HG03066 (cell line): ENCODE measurements around the gene MGAT4A.

Experiments
- ATAC-seq: cut with Tn5 transposase; IDR thresholded peaks from one replicate; pipeline ENCODE4 v1.9.1; 2021; ENCODE audit warnings: low read depth; ENCODE audit not compliant: unreplicated experiment

The MGAT4A gene

DNA sequence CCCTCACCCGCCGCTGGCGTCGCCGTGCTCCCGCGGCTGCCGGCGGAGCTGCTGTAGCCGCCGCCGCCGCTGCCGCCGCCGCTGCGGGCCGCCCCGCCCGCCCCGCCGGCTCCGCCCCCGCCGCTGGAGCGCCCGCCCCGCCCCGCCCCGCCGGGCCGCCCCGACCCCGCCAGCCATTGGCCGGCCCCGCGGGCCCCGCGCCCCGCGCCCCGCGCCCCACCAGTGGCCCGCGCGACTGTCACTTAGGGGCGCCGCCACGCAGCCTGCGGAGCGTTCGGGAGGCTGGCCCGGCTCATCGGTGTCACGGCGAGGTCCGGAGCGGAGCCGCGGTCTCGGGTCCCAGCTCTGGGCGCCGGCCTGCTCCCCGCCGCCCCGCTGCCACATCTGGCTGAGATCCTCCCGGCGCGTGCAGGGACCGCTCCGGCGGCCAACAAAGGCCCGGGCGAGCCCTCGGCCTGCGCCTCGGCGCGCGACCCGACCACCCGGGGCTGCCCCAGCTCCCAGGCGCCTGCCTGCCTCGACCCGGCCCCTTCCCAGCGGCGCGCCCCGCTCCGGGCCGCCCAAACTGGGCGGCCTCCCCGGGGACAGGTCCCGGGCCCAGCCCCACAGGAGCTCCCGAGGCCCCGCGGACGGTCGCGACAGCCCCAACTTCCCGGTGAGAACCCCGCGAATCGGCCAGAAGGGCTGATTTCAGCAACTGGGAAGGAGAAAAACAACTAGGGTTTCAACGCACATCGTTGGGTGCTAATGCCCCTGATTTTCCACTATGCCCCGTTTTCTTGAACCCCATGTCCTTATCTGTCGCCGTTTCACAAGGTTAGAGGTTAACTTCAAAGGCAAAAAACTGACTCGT, at the start of gene MGAT4A:
MGAT4A (minus strand) TSS at position 92 of the 853 bp plus-strand sequence. CDS start 4,800 bp downstream, outside the sequence.
- ATAC-seq = peak; percentile 71

DNA sequence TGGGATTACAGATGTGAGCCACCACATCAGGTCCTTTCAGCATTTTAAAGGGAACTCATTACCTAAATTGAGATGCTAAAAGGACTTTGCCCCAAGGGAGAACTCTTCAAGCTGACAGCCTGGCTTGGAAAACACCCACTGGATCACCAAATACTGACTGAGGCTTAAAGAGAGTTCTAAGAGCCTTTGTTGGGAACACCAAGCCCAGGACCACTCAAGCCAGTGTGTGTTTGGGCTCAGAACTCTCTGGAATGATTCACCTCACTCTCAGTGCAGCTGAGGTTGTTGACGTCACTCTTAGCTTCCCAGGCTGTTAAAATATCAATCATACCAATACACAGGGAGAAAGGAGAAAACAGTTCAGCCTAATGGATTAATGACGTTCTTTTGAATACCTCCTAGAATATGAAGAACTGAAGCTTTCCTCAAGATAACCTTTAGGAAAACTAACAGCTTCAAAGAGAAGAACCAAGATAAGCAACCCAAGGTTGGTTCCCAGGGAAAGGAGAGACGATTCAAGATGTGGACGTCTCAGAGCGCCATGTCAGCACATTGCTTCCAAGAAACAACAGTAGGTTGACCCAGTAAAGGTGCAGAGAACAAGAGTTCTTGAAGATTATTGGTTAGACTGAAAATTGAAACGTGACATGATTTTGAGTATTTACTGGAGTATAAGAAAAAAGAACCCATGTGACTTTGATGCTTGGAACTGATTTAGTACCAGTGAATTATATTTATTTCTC, 48.0 kb upstream of the MGAT4A start:
- ATAC-seq = no peak

DNA sequence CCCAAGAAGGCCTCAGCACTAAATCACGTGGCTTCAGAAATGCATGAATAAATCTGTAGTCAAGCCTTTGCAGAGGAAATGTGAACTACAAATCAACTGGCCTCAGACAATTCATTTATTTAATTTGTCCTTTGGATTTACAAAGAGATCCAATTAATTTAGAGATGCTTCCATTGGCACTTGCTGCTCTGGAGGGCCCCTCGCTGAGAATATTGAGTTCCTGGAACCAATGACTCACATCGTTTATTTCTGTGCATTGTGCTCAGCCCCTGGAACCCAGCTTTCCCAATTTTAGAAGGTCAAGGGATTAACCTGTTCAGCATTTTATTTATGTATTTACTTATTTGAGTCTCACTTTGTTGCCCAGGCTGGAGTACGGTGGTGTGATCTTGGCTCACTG, 47.2 kb upstream of the MGAT4A start:
- no peak for ATAC-seq

DNA sequence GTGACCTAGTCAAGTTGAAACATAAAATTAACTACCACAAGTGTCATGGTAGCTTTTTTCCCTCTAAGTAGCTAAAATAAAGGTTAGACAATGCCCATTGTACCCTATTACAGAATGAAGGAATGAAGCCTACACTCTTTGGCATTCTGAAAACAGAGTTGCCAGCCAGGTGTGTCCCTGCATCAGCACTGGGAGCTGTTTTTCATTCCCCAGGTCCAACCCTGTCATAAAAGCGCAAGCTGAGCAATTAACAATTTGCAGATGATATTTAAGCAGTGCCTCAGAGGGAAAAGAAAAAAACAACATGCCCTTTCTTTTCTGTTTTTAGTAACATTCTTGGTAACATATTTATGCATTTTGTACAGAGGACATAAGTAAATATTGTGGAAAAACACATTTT, 46.8 kb upstream of the MGAT4A start:
- no peak for ATAC-seq

DNA sequence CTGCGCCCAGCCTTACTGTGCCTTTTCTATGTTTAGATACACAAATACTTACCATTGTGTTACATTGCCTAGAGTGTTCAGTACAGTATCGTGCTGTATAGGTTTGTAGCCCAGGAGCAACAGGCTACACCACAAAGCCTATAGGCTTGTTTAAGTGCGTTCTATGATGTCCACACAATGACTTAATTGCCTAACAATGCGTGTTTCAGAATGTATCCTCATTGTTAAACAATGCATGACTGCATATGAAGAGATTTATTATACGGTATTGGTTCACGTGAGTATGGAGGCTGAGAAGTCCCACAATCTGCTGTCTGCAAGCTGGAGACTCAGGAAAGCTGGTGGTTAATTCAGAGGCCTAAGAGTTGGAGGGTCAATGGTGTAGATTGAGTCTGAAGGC, 46.1 kb upstream of the MGAT4A start:
- ATAC-seq = no peak

DNA sequence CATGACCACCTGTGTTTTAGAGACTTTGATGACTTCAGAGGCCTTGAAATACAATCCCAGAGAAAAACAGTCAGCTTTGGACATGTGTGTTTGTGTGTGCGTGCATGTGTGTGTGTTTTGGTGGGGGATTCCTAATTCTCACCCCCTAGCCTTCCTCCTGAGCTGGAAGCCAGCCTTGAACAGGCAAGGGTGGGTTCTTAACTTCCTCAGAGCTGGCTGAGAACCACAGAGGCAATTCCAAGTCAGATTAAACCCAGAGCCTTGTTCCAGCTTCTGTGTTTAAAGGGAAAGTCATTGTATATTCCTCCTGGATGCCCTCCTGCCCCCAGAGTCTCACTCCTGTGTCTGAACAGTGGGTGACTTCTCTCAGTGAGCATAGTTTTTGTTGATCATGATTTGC, 45.2 kb upstream of the MGAT4A start:
- no peak for ATAC-seq

DNA sequence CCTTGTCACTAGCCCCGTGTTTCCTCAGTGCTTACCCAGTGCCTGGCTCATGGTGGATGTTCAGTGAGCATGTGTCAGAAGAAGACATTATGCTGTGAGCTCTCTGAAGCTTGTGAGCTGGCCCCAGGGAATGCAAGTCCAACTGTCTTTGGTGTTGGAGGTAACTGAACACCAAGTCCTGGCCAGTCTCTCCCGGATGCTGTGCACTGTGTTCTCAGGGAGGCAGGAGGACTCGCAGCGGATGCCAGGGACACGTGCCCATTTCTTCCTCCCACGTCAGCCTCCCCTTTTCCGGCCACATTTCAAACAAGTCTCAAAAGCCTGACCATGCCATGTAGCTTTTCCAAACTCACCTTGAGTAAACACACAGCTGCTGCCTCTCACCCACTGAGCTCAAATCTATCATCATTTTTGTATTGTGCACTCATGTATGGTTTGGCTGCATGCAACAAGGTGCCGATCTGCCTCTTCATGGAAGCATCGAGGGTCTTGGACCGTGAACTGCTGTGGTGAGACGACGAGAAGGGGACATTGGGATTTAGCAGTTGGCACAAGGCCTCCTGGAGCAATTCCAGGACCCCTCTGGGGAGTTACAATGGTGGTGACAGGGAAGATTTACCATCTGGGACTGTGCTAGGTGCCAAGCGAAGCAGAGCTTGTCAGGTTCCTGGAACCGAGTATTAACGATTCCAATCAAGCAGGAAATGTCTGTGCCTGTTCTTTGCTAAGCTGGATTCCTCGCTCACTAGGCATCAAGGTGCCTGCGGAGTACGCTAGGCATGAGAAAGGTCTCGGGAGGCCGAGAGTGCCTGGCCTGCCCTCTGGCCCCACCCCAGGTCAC, 44.4 kb upstream of the MGAT4A start:
- no peak for ATAC-seq

DNA sequence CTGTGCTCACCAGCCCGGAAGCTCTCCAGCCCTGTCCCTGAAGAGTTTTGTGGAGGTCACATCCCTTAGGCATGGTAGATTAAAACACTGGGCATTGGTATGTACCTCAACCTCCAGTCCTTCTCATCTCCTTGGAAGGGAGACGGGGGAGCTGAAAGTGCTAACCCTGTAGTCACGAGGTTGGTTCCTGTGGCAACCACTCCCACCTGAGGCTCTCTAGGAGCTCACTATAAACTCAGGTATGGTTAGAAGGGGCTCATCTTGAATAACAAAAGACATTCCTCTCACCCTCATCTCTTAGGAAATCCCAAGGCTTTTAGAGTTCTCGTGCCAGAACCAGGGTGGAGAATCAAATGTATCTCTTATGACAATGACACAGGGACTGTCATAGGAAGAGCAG, 43.0 kb upstream of the MGAT4A start:
- no peak for ATAC-seq

DNA sequence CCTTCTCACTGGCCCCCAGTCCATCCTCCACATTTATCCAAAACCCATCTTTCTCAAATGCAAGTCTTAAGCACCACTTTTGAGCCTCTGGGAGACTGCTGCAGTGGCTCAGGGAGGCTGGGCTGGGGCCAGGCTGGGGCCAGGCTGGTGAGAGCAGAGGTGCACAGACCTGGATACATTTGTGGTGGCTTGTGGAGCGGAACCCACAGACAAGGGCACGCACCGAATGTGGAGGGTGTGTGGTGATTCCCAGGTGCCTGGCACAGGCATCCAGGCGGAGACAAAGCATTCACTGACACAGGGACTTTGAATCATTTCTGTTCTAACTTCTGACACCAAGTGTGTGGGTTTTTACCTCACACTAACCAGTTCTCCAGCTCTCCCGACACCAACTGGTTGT, 42.2 kb upstream of the MGAT4A start:
- no peak for ATAC-seq

DNA sequence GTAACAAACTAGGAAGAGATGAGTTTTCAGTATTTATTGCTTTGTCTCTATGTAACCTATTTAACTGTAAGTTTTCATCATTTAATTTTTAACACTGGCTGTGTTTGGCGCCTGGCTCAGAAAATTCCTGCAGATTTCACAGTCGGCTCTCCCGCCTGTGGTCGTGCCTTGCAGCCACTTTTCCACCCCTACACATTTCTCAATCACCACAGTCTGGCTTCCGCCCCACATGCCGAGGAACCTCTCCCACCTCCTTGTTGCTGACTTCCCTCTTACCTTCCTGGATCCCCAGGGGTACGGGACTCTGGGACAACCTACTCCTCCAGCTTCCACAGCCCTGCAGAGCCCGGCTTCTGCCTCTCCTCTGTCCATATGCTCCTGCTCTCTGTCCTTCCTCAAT, 41.6 kb upstream of the MGAT4A start:
- ATAC-seq = no peak

DNA sequence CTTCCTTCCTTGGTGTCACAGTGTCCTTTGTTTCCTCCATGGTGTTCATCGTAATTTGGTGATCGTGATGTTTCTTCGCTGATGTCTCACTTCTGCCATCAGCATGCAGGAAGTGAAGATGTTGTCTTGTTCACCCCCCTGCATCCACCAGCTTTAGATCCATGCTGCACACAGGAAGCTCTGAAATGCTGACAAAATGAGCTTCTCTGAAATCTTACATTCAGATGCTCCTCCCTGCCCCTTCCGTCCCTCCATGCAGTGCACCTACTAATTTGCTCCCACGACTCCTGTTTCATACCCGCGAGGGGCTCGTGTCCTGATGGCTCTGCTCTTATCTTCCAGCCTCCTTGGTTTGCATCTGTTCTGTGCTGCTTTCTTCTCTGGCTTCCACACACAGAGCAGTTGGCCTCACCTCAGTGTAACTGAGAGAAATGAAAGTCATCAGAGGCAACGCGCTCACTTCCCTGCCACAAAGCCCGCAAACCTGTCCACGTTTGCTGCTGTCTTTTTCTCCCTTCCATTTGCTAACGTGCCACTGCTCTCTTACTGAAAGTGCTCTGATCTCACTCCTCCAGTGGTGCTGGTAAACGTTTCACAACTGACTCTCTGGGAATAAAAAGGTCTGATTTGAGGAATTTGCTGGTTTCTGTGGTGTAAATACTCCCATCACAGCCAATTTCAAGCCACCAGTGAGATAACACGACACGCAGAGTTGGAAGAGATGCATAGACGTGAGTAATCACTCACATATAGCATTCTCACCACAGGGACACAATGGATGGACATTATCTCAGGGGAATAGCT, 41.0 kb upstream of the MGAT4A start:
- no peak for ATAC-seq

DNA sequence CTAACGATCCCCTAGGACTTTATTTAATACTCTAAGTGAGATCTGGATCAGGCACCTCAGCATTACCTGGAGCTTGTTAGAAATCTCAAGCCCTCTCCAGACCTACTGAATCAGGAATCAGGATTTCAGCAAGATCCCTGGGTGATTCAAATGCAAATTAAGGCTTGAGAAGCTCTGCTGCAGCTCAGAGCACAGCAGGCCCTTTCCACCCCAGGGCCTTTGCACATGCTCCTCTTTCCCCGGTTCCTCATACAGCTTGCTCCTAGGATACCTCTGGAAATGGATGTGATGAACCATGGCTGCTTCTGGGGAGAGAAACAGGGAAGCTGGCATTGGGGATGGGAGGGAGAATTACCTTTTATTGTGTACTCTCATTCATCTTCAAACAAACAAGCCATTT, 40.3 kb upstream of the MGAT4A start:
- no peak for ATAC-seq

DNA sequence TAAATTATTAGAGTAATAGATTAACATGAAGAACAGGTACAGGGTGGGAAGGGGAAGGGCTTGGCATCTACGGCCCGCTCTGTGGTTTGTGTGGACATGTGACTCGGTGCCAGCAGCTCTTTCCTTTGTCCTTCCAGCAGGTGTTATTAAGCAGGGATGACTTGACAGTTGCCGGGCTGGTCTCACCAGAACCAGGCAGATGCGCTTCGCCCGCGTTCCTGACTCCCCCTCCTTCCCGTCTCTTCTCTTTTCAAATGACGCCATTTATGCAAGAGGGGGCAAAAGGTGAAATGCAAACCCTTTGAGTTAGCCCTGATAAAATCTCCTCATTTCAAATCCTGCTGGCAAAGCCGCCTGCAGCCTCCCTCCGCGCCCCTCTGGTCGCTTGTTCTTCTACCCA, 38.9 kb upstream of the MGAT4A start:
- ATAC-seq = no peak

DNA sequence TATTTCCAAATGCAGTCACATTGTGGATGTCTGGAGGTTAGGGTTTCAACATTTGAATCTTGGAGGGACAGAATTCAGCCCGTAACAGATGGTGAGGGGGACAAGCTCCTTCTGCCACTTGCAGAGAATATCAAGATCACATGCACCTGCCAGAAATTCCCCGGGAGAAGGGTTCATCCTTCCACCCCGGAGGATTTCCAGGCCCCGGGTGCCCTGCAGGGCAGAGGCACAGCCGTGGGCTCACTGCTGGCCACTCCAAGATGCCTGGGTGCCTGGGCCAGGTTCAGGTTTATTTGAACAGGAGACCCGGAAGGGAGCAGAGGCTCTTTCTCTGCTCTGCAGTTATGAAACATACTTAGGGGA, 38.2 kb upstream of the MGAT4A start:
- ATAC-seq = no peak

DNA sequence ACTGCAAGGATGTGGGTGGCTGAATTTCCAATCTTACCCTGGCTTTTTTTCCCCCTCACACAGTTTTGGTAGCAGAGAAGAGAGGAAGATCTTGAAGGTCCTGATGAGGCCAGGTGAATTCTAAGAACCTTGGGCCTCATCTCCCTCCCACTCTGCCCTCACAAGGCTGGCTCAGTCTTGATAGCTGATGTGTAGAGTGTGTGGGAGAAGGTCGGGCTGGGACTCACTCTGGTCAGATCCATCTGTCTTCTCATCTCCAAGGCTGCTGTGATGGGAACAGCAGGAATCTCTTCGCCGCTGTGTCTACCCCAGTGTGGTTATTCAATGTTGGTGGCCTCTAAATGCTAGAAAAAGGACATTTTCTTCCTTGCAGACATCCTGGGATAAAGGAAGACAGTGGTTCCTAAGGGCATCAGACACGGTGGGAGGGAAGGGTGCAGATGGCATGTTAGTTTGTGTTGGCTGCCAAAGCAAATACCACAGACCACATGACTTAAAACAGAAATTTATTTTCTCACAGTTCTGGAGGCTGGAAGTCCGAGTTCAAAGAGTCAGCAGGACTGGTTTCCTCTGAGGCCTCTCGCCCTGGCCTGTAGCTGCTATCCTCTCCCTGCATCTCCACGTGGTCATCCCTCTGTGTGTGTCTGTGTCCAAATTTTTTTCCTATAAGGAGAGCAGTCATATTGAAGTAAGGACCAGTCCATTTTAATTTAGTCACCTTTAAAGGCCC, 37.6 kb upstream of the MGAT4A start:
- no peak for ATAC-seq

DNA sequence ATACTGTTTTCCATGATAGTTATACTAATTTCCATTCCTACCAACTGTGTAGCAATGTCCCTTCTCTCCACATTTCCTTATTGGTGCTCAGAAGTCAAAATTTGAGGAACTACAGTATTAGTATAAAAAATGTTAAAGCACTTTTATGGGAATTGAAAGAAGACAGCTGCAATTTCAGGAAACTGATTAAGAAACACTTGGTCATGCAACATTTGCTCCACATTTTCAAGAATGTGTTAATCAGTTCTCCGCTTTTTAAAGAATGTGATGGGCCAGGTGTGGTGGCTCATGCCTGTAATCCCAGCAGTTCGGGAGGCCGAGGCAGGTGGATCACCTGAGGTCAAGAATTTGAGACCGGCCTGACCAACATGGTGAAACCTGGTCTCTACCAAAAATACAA, 33.6 kb upstream of the MGAT4A start:
- ATAC-seq = no peak

DNA sequence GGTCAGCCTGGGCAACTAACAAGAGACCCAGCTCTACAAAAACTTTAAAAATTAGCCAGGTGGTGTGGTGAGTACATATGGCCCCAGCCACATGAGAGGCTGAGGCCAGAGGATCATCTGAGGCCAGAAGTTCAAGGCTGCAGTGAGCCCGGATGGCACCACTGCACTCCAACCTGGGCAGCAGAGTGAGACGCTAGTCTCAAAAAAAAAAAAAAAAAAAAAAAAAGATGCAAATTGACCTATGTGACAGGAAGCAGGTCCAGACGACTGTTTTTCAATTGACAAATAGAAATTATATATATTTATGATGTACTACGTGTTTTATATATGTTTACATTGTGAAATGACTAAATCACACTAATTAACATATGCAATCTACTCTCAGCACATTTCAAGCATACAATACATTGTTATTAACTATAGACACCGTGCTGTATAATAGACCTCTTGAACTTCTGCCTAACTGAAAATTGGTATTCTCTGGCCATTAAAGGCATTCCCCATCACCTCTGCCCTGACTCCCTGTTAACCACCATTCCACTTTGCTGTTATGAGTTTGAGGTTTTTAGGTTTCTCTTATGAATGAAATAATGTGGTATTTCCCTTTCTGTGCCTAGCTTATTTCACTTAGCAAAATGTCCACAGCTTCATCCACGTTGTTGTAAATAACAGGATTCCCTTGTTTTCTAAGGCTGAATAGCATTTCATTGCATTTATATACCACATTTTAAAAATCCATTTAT, 32.4 kb upstream of the MGAT4A start:
- no peak for ATAC-seq

DNA sequence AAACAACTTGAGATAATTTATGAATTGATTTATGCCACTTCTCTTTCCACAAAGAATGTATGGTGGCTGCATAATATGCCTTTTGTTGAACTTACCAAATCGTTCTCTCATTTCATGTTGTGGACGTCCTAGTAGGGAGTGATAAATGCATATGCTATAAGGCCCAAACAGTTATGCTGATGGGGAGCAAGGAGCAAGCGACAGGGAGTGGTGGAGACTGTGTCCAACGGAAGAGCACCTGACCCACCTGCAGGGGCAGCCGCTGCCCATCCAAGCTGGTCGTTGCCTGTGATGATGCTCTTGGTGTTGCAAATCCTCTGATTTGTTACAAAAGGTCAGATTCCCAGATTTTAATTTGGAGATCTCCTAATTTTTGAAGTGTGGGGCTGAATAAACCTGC, 31.0 kb upstream of the MGAT4A start:
- no peak for ATAC-seq

DNA sequence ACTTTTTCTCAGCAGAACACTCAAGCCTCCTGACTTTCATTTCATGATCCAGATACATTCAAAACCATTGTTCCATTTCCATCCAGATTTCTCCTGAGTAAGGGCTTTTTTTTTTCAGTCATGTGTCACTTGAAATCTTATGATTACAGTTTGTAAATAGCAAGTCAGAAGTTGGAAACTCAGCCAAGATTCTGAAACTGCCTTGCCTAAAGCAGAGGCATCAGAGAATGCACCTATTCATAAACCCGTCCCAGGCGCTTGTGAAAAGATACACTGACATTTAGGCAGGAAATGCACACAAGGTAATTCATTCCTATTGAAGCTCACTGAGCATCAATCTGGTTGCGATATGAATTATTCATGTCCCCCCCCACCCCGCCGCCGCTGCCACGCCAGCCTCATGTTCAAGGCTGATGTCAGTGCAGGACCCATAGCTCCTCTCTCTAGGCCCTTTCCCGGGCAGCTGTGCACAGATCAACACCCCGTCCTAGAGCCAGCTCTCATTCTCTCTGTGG, 30.4 kb upstream of the MGAT4A start:
- no peak for ATAC-seq
